ENCODE results near the gene JARID2. TPM values are rescaled to one million over a fixed set of nuclear protein-coding genes. Genes with fewer than 3 reads are reported as not detected.

Gene JARID2
- total RNA-seq, 1 donor from 2014 or later = 5.0 TPM

GRCh38 chr6:15528870-15529269 is 283.0 kb downstream of the JARID2 start:
- no peak overlapping the region for H3K27ac ChIP-seq
- H3K27me3 ChIP-seq = no peaks in the 10 kb centered on the region
- DNase-seq (ENCODE audit: low spot score in 2 of 2) = peak in 1 of 2 donors; percentile 33
- peaks cover 6 to 50% of the 10 kb centered on the region in 2 donors for H3K36me3 ChIP-seq
- no peaks in the 10 kb centered on the region for H3K9me3 ChIP-seq
- H3K4me1 ChIP-seq = no peaks in the 10 kb centered on the region
- H3K4me3 ChIP-seq = no peak overlapping the region
- intact Hi-C loops (cut with DNase I) = no loop called here
- no peak for TF ChIP-seq CTCF (IDR thresholded peaks at IDR 0.05)

- intact Hi-C loops (cut with DNase I) = no loop called here
- H3K36me3 ChIP-seq = peaks cover 0 to 42% of the 10 kb centered on the region in 2 donors
- H3K4me1 ChIP-seq = no peaks in the 10 kb centered on the region
- DNase-seq (ENCODE audit: low spot score in 2 of 2) = no peak
- no peak overlapping the region for H3K27ac ChIP-seq
- H3K9me3 ChIP-seq = no peaks in the 10 kb centered on the region
- no peak for TF ChIP-seq CTCF (IDR thresholded peaks at IDR 0.05)
- no peaks in the 10 kb centered on the region for H3K27me3 ChIP-seq
- H3K4me3 ChIP-seq = no peak overlapping the region
Measured at GRCh38 chr6:15530411-15530810, 284.5 kb downstream of the JARID2 start.

GRCh38 chr6:15531973-15532372 is 286.1 kb downstream of the JARID2 start:
- H3K27ac ChIP-seq = no peak overlapping the region
- intact Hi-C loops (cut with DNase I) = no loop called here
- H3K4me1 ChIP-seq = no peaks in the 10 kb centered on the region
- peaks cover 0 to 34% of the 10 kb centered on the region in 2 donors for H3K36me3 ChIP-seq
- no peaks in the 10 kb centered on the region for H3K27me3 ChIP-seq
- H3K4me3 ChIP-seq = no peak overlapping the region
- DNase-seq (ENCODE audit: low spot score in 2 of 2) = no peak
- no peaks in the 10 kb centered on the region for H3K9me3 ChIP-seq
- TF ChIP-seq CTCF (IDR thresholded peaks at IDR 0.05) = no peak

GRCh38 chr6:15533379-15534026 is 287.6 kb downstream of the JARID2 start:
- Histone ChIP-seq H3K9me3 (no peaks in the 10 kb centered on the region), H3K4me3 (no peak overlapping the region), H3K27me3 (no peaks in the 10 kb centered on the region), H3K36me3 (peaks cover 0 to 31% of the 10 kb centered on the region in 2 donors), H3K27ac (no peak overlapping the region), H3K4me1 (no peaks in the 10 kb centered on the region)
- TF ChIP-seq CTCF (IDR thresholded peaks at IDR 0.05) = no peak
- no peak for DNase-seq (ENCODE audit: low spot score in 2 of 2)
- intact Hi-C loops (cut with DNase I) = no loop called here

- Histone ChIP-seq H3K27ac (no peak overlapping the region), H3K4me3 (no peak overlapping the region), H3K27me3 (no peaks in the 10 kb centered on the region), H3K36me3 (peaks cover 0 to 21% of the 10 kb centered on the region in 2 donors), H3K9me3 (no peaks in the 10 kb centered on the region), H3K4me1 (no peaks in the 10 kb centered on the region)
- no peak for DNase-seq (ENCODE audit: low spot score in 2 of 2)
- intact Hi-C loops (cut with DNase I) = no loop called here
- TF ChIP-seq CTCF (IDR thresholded peaks at IDR 0.05) = no peak
Measured at GRCh38 chr6:15534974-15535373, 289.1 kb downstream of the JARID2 start.

All from ascending aorta (tissue), 2 donors.